PC-9 (cell line): Measurements from ENCODE around the gene TAOK1. TPM values are rescaled to one million over a fixed set of nuclear protein-coding genes. Genes with fewer than 3 reads are reported as not detected.

ENCODE experiments used
- BruUV-seq: library from RNA; stranded (reverse); fragments of 400-500 nt; replicated peaks from 2 replicates; lab custom pipeline; 2021; lab: Mats Ljungman, UMichigan
- CTCF ChIA-PET: fragments of 300-600 bp; sonication (Branson Sonifier 250); formaldehyde crosslinking; loops from one replicate; lab custom pipeline; 2022; ENCODE audit warnings: antibody characterized with exemption; lab: Charles Lee
- POLR2A ChIA-PET: fragments of 300-600 bp; sonication (Branson Sonifier 250); formaldehyde crosslinking; loops from one replicate; lab custom pipeline; 2022; ENCODE audit warnings: antibody characterized with exemption; ENCODE audit not compliant: unreplicated experiment; lab: Charles Lee
- DNase-seq, 2 experiments: peaks; one replicate each; pipeline versions ENCODE4 v3.0.0 to v3.0.0-alpha.2; 2015 to 2022; ENCODE audit warnings: mixed read lengths in 1 of 2
- H2AFZ ChIP-seq: fragments of 200-600 bp; sonication (generic); 2 replicates; pipeline ENCODE4 v1.8.1; 2017; ENCODE audit warnings: antibody characterized with exemption
- H3F3A ChIP-seq: fragments of 200-600 bp; sonication (generic); 2 replicates; pipeline ENCODE4 v1.8.1; 2017; ENCODE audit warnings: antibody characterized with exemption, mild to moderate bottlenecking, low read depth; ENCODE audit not compliant: insufficient read depth
- H3K27ac ChIP-seq: fragments of 200-600 bp; sonication (generic); 2 replicates; pipeline ENCODE4 v1.6.1; 2016; ENCODE audit warnings: mixed run types
- H3K27me3 ChIP-seq: fragments of 200-600 bp; sonication (generic); 2 replicates; pipeline ENCODE4 v1.6.1; 2016; ENCODE audit warnings: low read depth, mixed run types; ENCODE audit not compliant: insufficient read depth
- H3K36me3 ChIP-seq: fragments of 200-600 bp; sonication (generic); 2 replicates; pipeline ENCODE4 v1.6.1; 2016; ENCODE audit warnings: low read depth, mixed run types
- H3K4me1 ChIP-seq: fragments of 200-600 bp; sonication (generic); replicated peaks from 2 replicates; pipeline ENCODE4 v1.6.1; 2016; ENCODE audit warnings: mixed run types; ENCODE audit not compliant: insufficient read depth
- H3K4me2 ChIP-seq: fragments of 200-600 bp; sonication (generic); 2 replicates; pipeline ENCODE4 v1.6.1; 2017; ENCODE audit warnings: mixed run types
- H3K4me3 ChIP-seq: fragments of 200-600 bp; sonication (generic); 2 replicates; pipeline ENCODE4 v1.6.1; 2016; ENCODE audit warnings: mixed run types
- H3K79me2 ChIP-seq: fragments of 200-600 bp; sonication (generic); 2 replicates; pipeline ENCODE4 v1.6.1; 2017; ENCODE audit warnings: low read depth, mixed run types
- H3K9me2 ChIP-seq: fragments of 200-600 bp; sonication (generic); 2 replicates; pipeline ENCODE4 v1.8.1; 2017; ENCODE audit warnings: mild to moderate bottlenecking; ENCODE audit not compliant: insufficient read depth
- H3K9me3 ChIP-seq: fragments of 200-600 bp; sonication (generic); 2 replicates; pipeline ENCODE4 v1.8.1; 2016; ENCODE audit warnings: low read depth; ENCODE audit not compliant: insufficient read depth
- H4K20me1 ChIP-seq: fragments of 200-600 bp; sonication (generic); 2 replicates; pipeline ENCODE4 v1.8.1; 2017; ENCODE audit not compliant: insufficient read depth
- CTCF ChIP-seq: fragments of 200-600 bp; sonication (generic); conservative IDR thresholded peaks from 2 replicates; pipeline ENCODE4 v1.6.1; 2017; ENCODE audit warnings: mixed run types, antibody characterized with exemption, mild to moderate bottlenecking, moderate library complexity
- EZH2 ChIP-seq: fragments of 200-600 bp; sonication (generic); IDR thresholded peaks from 2 replicates; pipeline ENCODE4 v1.8.0; 2017; ENCODE audit warnings: antibody characterized with exemption, low read depth
- intact Hi-C: fragments of 100-400 bp; cut with micrococcal nuclease; formaldehyde crosslinking; loops from one replicate; pipeline ENCODE4 v1.10.0; 2022; ENCODE audit not compliant: unreplicated experiment
- total RNA-seq: library from RNA; stranded (reverse); gene quantifications from 2 replicates; pipeline ENCODE4 v1.2.3, GENCODE V29; 2021

TAOK1 gene
- total RNA-seq, 1 experiment from 2014 or later = 51.1 TPM

DNA sequence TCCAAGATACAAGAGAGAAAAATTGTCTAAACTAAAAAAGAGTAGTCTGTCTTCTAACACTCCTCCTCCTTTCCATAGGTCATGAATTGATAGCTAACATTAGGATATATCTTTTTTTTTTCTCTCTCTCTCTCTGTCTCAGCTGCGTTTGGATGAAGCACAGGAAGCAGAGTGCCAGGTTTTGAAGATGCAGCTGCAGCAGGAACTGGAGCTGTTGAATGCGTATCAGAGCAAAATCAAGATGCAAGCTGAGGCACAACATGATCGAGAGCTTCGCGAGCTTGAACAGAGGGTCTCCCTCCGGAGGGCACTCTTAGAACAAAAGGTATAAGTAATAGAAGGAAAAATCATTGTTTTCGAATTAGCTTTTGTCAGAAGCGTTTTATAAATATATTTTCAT lies 143.8 kb downstream of the TAOK1 start:
- H3K4me2 ChIP-seq = no peak overlapping the region
- TF ChIP-seq CTCF (no peak), EZH2 (no peak)
- no peaks in the 10 kb centered on the region for H3K9me2 ChIP-seq
- intact Hi-C loops = loop anchor here (10.0 kb wide), 1 partner anchor 409 kb away; no protein-coding TSS in a partner anchor
- H3K27me3 ChIP-seq = no peaks in the 10 kb centered on the region
- no peak overlapping the region for H3K27ac ChIP-seq
- H3F3A ChIP-seq = peaks cover 32% of the 10 kb centered on the region; the same call in 1 of the 2 replicates
- CTCF ChIA-PET = interaction anchor here (0.6 to 0.8 kb wide), 2 partner anchors 11 to 53 kb away, joined by 4 to 5 read pairs; no protein-coding TSS in a partner anchor
- DNase-seq = no peak
- no TSS peak for BruUV-seq
- POLR2A ChIA-PET = no interaction called here
- H4K20me1 ChIP-seq = peaks cover 4% of the 10 kb centered on the region; the same call in 1 of the 2 replicates
- no peaks in the 10 kb centered on the region for H3K4me1 ChIP-seq
- H3K9me3 ChIP-seq = no peaks in the 10 kb centered on the region
- no peak overlapping the region for H3K4me3 ChIP-seq
- H3K79me2 ChIP-seq = no peaks in the 10 kb centered on the region; the same call in 1 of the 2 replicates
- peaks cover 23% of the 10 kb centered on the region for H3K36me3 ChIP-seq
- H2AFZ ChIP-seq = no peak overlapping the region

DNA sequence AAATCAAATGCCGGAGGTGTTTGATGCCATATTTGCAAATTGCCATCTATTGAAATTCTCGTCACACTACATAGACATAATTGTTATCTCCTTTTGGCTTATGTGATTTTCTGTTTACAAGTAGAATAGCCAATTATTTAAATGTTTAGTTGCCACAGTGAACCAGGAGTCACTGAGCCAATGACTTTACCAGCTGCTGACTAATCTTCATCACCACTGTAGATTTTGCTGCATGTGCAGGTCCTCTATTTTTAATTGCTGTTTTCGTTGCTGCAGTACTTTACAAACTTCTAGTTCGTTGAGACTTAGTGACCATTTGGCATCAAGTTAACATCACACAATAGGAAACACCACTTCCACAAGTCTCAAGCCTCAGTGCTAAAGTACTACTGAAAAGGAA lies 153.9 kb downstream of the TAOK1 start:
- DNase-seq = no peak
- H3K4me2 ChIP-seq = no peak overlapping the region
- ChIA-PET POLR2A (interaction anchor here (0.6 kb wide), 1 partner anchor 625 kb away, joined by 3 read pairs; no protein-coding TSS in a partner anchor), CTCF (no interaction called here)
- peaks cover 28% of the 10 kb centered on the region for H3K36me3 ChIP-seq
- intact Hi-C loops = no loop called here
- no peaks in the 10 kb centered on the region for H3K4me1 ChIP-seq
- no peak overlapping the region for H3K4me3 ChIP-seq
- H2AFZ ChIP-seq = no peak overlapping the region
- H4K20me1 ChIP-seq = 0 out of 2 replicates have a peak, but pooled peaks cover 6% of the 10 kb centered on the region
- H3K9me3 ChIP-seq = no peaks in the 10 kb centered on the region; the same call in 1 of the 2 replicates
- H3F3A ChIP-seq = peaks cover 12% of the 10 kb centered on the region; the same call in 1 of the 2 replicates
- H3K27me3 ChIP-seq = no peaks in the 10 kb centered on the region
- no TSS peak for BruUV-seq
- H3K27ac ChIP-seq = no peak overlapping the region
- H3K9me2 ChIP-seq = no peaks in the 10 kb centered on the region
- TF ChIP-seq EZH2 (no peak), CTCF (no peak)
- H3K79me2 ChIP-seq = no peaks in the 10 kb centered on the region

GRCh38 chr17:29546085-29546484 lies 155.9 kb downstream of the TAOK1 start:
- Histone ChIP-seq H3K27ac (no peak overlapping the region), H3K27me3 (no peaks in the 10 kb centered on the region), H3F3A (peaks cover 12% of the 10 kb centered on the region; the same call in 1 of the 2 replicates), H4K20me1 (no peaks in the 10 kb centered on the region), H3K4me1 (no peaks in the 10 kb centered on the region), H3K4me2 (no peak overlapping the region), H3K79me2 (no peaks in the 10 kb centered on the region), H3K36me3 (peaks cover 28% of the 10 kb centered on the region), H2AFZ (no peak overlapping the region), H3K9me2 (no peaks in the 10 kb centered on the region), H3K9me3 (no peaks in the 10 kb centered on the region; the same call in 1 of the 2 replicates), H3K4me3 (no peak overlapping the region)
- CTCF ChIA-PET = no interaction called here
- BruUV-seq = no TSS peak
- peak in 1 of 2 experiments; percentile 52 for DNase-seq
- intact Hi-C loops = no loop called here
- POLR2A ChIA-PET = no interaction called here
- TF ChIP-seq CTCF (no peak), EZH2 (no peak)
